OCI-LY7 (cell line): ENCODE data around the gene PAGE1. TPM values are rescaled to one million over a fixed set of nuclear protein-coding genes. Genes with fewer than 3 reads are reported as not detected.
"Not testable (repeated sequence)": the region's sequence is repeated elsewhere in the genome, so short reads cannot be mapped to it uniquely, and the experiment has no call there.

Experiments used
- Bru-seq: library from RNA; stranded (reverse); fragments of 400-500 nt; gene quantifications from one replicate; lab custom pipeline; 2021; lab: Mats Ljungman, UMichigan
- BruChase-seq, 2 experiments: library from RNA; stranded (reverse); fragments of 400-500 nt; gene quantifications; one replicate each; lab custom pipeline; 2021; lab: Mats Ljungman, UMichigan
- BruUV-seq: library from RNA; stranded (reverse); fragments of 400-500 nt; replicated peaks from 2 replicates; lab custom pipeline; 2021; lab: Mats Ljungman, UMichigan
- CTCF ChIA-PET: fragments of 300-600 bp; sonication (Branson Sonifier 250); formaldehyde crosslinking; loops from one replicate; lab custom pipeline; 2022; ENCODE audit warnings: antibody characterized with exemption; ENCODE audit not compliant: unreplicated experiment; lab: Charles Lee
- POLR2A ChIA-PET: fragments of 300-600 bp; sonication (Branson Sonifier 250); formaldehyde crosslinking; loops from one replicate; lab custom pipeline; 2022; ENCODE audit warnings: antibody characterized with exemption; lab: Charles Lee
- DNase-seq: peaks from one replicate; pipeline ENCODE4 v3.0.0-alpha.2; 2015; ENCODE audit warnings: low spot score
- H2AFZ ChIP-seq: fragments of 200-600 bp; sonication (generic), shearing (Covaris generic); 2 replicates; pipeline ENCODE4 v1.6.1; 2014; ENCODE audit warnings: mild to moderate bottlenecking, antibody characterized with exemption, low read length, moderate library complexity
- H3K27ac ChIP-seq: fragments of 200-600 bp; sonication (generic); 2 replicates; pipeline ENCODE4 v1.5.1; 2014; ENCODE audit warnings: mixed run types, low read depth, mild to moderate bottlenecking, moderate library complexity, low read length, inconsistent platforms; ENCODE audit not compliant: poor library complexity, severe bottlenecking
- H3K36me3 ChIP-seq: fragments of 200-600 bp; sonication (generic); 2 replicates; pipeline ENCODE4 v1.6.1; 2014; ENCODE audit warnings: mild to moderate bottlenecking, antibody characterized with exemption, low read length, moderate library complexity, mixed read lengths; ENCODE audit not compliant: insufficient read depth
- H3K4me1 ChIP-seq: fragments of 200-600 bp; sonication (generic); 2 replicates; pipeline ENCODE4 v1.5.1; 2014; ENCODE audit warnings: mild to moderate bottlenecking, low read length; ENCODE audit not compliant: insufficient read depth, poor library complexity, severe bottlenecking
- H3K4me2 ChIP-seq: fragments of 200-600 bp; sonication (generic); 2 replicates; pipeline ENCODE4 v1.6.1; 2014; ENCODE audit warnings: mild to moderate bottlenecking, low read length
- H3K4me3 ChIP-seq: fragments of 200-600 bp; sonication (generic); 2 replicates; pipeline ENCODE4 v1.5.1; 2014; ENCODE audit warnings: mild to moderate bottlenecking, low read depth, low read length; ENCODE audit not compliant: poor library complexity, severe bottlenecking
- H3K79me2 ChIP-seq: fragments of 200-600 bp; sonication (generic); 2 replicates; pipeline ENCODE4 v1.6.1; 2016; ENCODE audit warnings: low read depth, mild to moderate bottlenecking, low read length, moderate library complexity, mixed read lengths; ENCODE audit not compliant: insufficient read depth
- H3K9me2 ChIP-seq: fragments of 200-600 bp; sonication (generic); 2 replicates; pipeline ENCODE4 v1.6.1; 2016; ENCODE audit warnings: mild to moderate bottlenecking, low read length, mixed read lengths; ENCODE audit not compliant: insufficient read depth
- H3K9me3 ChIP-seq: fragments of 200-600 bp; sonication (generic); 2 replicates; pipeline ENCODE4 v1.6.1; 2014; ENCODE audit warnings: mild to moderate bottlenecking, mixed run types, low read length, mixed read lengths
- H4K20me1 ChIP-seq: fragments of 200-600 bp; sonication (generic); 2 replicates; pipeline ENCODE4 v1.6.1; 2014; ENCODE audit warnings: mild to moderate bottlenecking, antibody characterized with exemption, low read length, moderate library complexity, mixed read lengths; ENCODE audit not compliant: insufficient read depth
- EZH2phosphoT487 ChIP-seq: fragments of 200-600 bp; sonication (generic); IDR thresholded peaks from 2 replicates; pipeline ENCODE4 v1.6.1; 2018; ENCODE audit warnings: low read depth, borderline replicate concordance, mild to moderate bottlenecking, mixed run types, antibody characterized with exemption, low read length, moderate library complexity, mixed read lengths
- intact Hi-C: fragments of 100-400 bp; cut with micrococcal nuclease; formaldehyde crosslinking; loops from one replicate; pipeline ENCODE4 v1.10.0; 2022; ENCODE audit not compliant: unreplicated experiment
- long read RNA-seq: library from polyadenylated mRNA; stranded (forward); transcript quantifications from one replicate; pipeline ENCODE4 v2.0.0, GENCODE V29; 2022
- total RNA-seq, 2 experiments: library from RNA; depleted of rRNA in 1 of 2; stranded (reverse); fragments of >200 nt in 1 of 2; shearing (Covaris generic) in 1 of 2; gene quantifications; 2 replicates each; pipeline ENCODE4 v1.2.3, GENCODE V29; 2014 to 2022
- TF ChIP-seq, protein P1 (sequence below): fragments of 200-600 bp; sonication (generic); conservative IDR thresholded peaks from 2 replicates; pipeline ENCODE4 v1.5.1; 2014; ENCODE audit warnings: mild to moderate bottlenecking, antibody characterized with exemption, low read length, moderate library complexity, mixed read lengths

Gene PAGE1
- total RNA-seq (2014; rRNA removed; shearing (Covaris generic)) (not detected in 2 replicates), total RNA-seq (2022) (not detected in 2 replicates), Bru-seq, nascent RNA (not detected), BruChase-seq, experiment 1, labeled RNA remaining after a 6-hour chase (not detected), BruChase-seq, experiment 2, labeled RNA remaining after a 2-hour chase (not detected)
- long read RNA-seq, result 0 reads

GRCh38 chrX:49695276-49696180, at the start of gene PAGE1:
Gene PAGE1 (minus strand): TSS chrX:49695984. CDS start chrX:49694770, 1,214 bp downstream.
- H3K79me2 ChIP-seq, result no peaks in the 10 kb centered on the region
- ChIA-PET CTCF (no interaction called here), POLR2A (no interaction called here)
- no peaks in the 10 kb centered on the region for H3K9me3 ChIP-seq
- no peak within 1 kb of the TSS for H3K27ac ChIP-seq
- intact Hi-C loops, result no loop called here
- no peaks in the 10 kb centered on the region for H3K4me1 ChIP-seq
- DNase-seq, result no peak
- no peaks in the 10 kb centered on the region for H3K9me2 ChIP-seq
- TF ChIP-seq, protein P1, sequence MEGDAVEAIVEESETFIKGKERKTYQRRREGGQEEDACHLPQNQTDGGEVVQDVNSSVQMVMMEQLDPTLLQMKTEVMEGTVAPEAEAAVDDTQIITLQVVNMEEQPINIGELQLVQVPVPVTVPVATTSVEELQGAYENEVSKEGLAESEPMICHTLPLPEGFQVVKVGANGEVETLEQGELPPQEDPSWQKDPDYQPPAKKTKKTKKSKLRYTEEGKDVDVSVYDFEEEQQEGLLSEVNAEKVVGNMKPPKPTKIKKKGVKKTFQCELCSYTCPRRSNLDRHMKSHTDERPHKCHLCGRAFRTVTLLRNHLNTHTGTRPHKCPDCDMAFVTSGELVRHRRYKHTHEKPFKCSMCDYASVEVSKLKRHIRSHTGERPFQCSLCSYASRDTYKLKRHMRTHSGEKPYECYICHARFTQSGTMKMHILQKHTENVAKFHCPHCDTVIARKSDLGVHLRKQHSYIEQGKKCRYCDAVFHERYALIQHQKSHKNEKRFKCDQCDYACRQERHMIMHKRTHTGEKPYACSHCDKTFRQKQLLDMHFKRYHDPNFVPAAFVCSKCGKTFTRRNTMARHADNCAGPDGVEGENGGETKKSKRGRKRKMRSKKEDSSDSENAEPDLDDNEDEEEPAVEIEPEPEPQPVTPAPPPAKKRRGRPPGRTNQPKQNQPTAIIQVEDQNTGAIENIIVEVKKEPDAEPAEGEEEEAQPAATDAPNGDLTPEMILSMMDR, result no peak
- no peak for TF ChIP-seq EZH2phosphoT487
- BruUV-seq, result no TSS peak
- no peak within 1 kb of the TSS for H3K4me3 ChIP-seq
- H4K20me1 ChIP-seq, result no peaks in the 10 kb centered on the region
- no peaks in the 10 kb centered on the region for H3K36me3 ChIP-seq
- no peak within 1 kb of the TSS for H3K4me2 ChIP-seq
- no peak within 1 kb of the TSS for H2AFZ ChIP-seq

GRCh38 chrX:49741501-49741900, 45.7 kb upstream of the PAGE1 start:
- H4K20me1 ChIP-seq, DNase-seq, H3K27ac ChIP-seq, CTCF ChIA-PET, H3K79me2 ChIP-seq, H3K9me3 ChIP-seq, H2AFZ ChIP-seq, BruUV-seq, H3K4me2 ChIP-seq, intact Hi-C loops, H3K36me3 ChIP-seq, POLR2A ChIA-PET, H3K4me3 ChIP-seq, H3K4me1 ChIP-seq, H3K9me2 ChIP-seq: not testable (repeated sequence)

DNA sequence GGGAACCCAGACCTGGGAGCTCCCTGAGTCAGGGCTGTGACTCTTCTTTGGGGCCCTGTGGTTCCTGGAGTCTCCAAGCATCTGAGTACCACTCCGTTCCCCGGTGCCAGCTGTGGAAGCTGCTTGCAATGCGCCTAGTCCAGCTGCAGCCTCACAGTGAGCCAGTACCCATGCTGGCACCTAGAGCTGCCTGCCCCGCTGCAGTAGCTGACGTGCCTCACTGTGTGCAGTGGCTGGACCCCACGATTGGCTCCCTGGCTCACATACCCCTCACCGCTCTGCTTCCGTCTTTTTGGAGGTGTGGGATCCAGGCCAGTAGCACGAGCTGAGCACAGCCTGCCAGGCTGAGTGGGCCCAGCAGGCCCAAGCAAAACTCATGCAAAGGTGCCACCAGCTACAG, 32.1 kb upstream of the PAGE1 start:
- no peak for DNase-seq
- no peaks in the 10 kb centered on the region for H3K36me3 ChIP-seq
- no peak overlapping the region for H3K4me2 ChIP-seq
- CTCF ChIA-PET, result no interaction called here
- no TSS peak for BruUV-seq
- H3K9me3 ChIP-seq, result no peaks in the 10 kb centered on the region
- H3K4me3 ChIP-seq, result no peak overlapping the region
- TF ChIP-seq, protein P1, result no peak
- no peak for TF ChIP-seq EZH2phosphoT487
- POLR2A ChIA-PET, result no interaction called here
- intact Hi-C loops, result no loop called here
- no peak overlapping the region for H2AFZ ChIP-seq
- no peaks in the 10 kb centered on the region for H3K79me2 ChIP-seq
- H3K4me1 ChIP-seq, result no peaks in the 10 kb centered on the region
- no peaks in the 10 kb centered on the region for H4K20me1 ChIP-seq
- H3K27ac ChIP-seq, result no peak overlapping the region
- H3K9me2 ChIP-seq, result no peaks in the 10 kb centered on the region
